Body of pancreas (tissue), 4 donors: ENCODE data around the gene TINAGL1. TPM values are rescaled to one million over a fixed set of nuclear protein-coding genes. Genes with fewer than 3 reads are reported as not detected.

ENCODE experiments used
- ATAC-seq: fragments of 150-250 bp; one replicate; pipeline ENCODE4 v1.9.1; 2016
- DNase-seq, 4 donors: peaks; one replicate each; pipeline ENCODE4 v3.0.0-alpha.2; 2019
- H3K27ac ChIP-seq, 4 donors: fragments of 200-600 bp; sonication (generic); 1 replicate in 3 of 4; 2 replicates in 1 of 4; pipeline versions ENCODE4 v1.5.1 to v1.6.1; 2016 to 2019; ENCODE audit warnings: mild to moderate bottlenecking in 1 of 4, mixed read lengths in 1 of 4, moderate library complexity in 1 of 4
- H3K27me3 ChIP-seq, 2 donors: fragments of 200-600 bp; sonication (generic); one replicate each; pipeline ENCODE4 v1.6.0; 2016; ENCODE audit warnings: mild to moderate bottlenecking in 1 of 2
- H3K36me3 ChIP-seq, 2 donors: fragments of 200-600 bp; sonication (generic); replicated peaks in 1 of 2; 2 replicates each; pipeline ENCODE4 v1.5.1; 2016; ENCODE audit warnings: low read depth in 2 of 2; ENCODE audit not compliant: insufficient read depth in 1 of 2
- H3K4me1 ChIP-seq: fragments of 200-600 bp; sonication (generic); one replicate; pipeline ENCODE4 v1.6.0; 2016
- H3K4me3 ChIP-seq, 2 donors: fragments of 200-600 bp; sonication (generic); 1 replicate in 1 of 2; 2 replicates in 1 of 2; pipeline ENCODE4 v1.5.1; 2016 to 2019
- H3K9me3 ChIP-seq, 3 donors: fragments of 200-600 bp; sonication (generic); 1 replicate in 2 of 3; 2 replicates in 1 of 3; pipeline ENCODE4 v1.5.1; 2016
- CTCF ChIP-seq, 7 experiments: fragments of 450-650 bp in 4 of 7; fragments of 200-600 bp in 3 of 7; sonication (generic) in 3 of 7; IDR thresholded peaks; one replicate each; pipeline ENCODE4 v1.5.1; 2016 to 2019; ENCODE audit warnings: antibody characterized with exemption in 7 of 7
- POLR2A ChIP-seq, 3 donors: fragments of 450-650 bp; IDR thresholded peaks; one replicate each; pipeline ENCODE4 v1.6.1; 2016; ENCODE audit warnings: antibody characterized with exemption in 3 of 3, mild to moderate bottlenecking in 2 of 3
- WGBS, 2 donors: methylation state at CpG; one replicate each; pipeline ENCODE4 v1.1.5; 2017; 5-methylcytosine and 5-hydroxymethylcytosine counted together
- intact Hi-C: fragments of 100-400 bp; cut with DNase I; formaldehyde crosslinking; loops from one replicate; pipeline ENCODE4 v1.15.1; 2023
- total RNA-seq, 2 donors: library from RNA; depleted of rRNA; stranded (reverse); fragments of >200 nt; gene quantifications; one replicate each; pipeline ENCODE4 v1.1.0, GENCODE V29; 2016

The TINAGL1 gene
- total RNA-seq, 2 donors from 2014 or later = 47.2 to 148 TPM

DNA sequence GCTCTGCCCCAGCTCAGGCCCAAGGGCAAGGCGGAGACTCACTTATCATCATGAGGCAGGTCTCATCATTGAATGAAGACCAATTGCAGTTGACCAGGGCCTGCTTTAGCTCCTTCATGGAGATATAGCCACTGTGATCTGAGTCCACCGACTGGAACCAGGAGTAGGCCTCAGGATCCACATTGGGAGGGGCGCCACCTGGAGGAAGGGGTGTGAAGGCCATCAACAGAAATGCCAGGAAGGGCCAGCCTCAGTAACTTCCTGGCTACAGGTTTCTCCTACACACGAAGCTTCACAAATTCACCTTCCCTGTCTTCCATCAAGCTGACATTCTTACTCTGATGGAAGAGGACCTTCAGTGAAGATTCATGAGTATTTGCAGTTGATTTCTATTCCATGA lies 56.8 kb downstream of the TINAGL1 start:
- TF ChIP-seq CTCF (IDR thresholded peaks at IDR 0.05) = peak in 5 of 7 experiments; percentile 18 to 41 (median 28)
- TF ChIP-seq POLR2A (IDR thresholded peaks at IDR 0.05) = no peak
- H3K4me3 ChIP-seq = no peak overlapping the region
- peaks cover 7% of the 10 kb centered on the region for H3K4me1 ChIP-seq
- H3K27ac ChIP-seq = no peak overlapping the region
- peaks cover 0 to 22% of the 10 kb centered on the region in 2 donors for H3K36me3 ChIP-seq
- ATAC-seq (peak; percentile 28), DNase-seq (peak in 2 of 4 donors; percentile 45 to 59)
- no peaks in the 10 kb centered on the region for H3K9me3 ChIP-seq
- intact Hi-C loops = no loop called here
- H3K27me3 ChIP-seq = no peaks in the 10 kb centered on the region
- WGBS, 2 donors = 53 to 64% methylated on average over 3 to 4 of the region's 4 CpGs

Other genes starting within 250 kb of the TINAGL1 start
- 1 to 10 TPM in 1 of 2 donors, not detected in 1; 1.0 TPM for gene FABP3, start 203.4 kb upstream of the TINAGL1 start, total RNA-seq
- gene SERINC2, start 163.3 kb upstream of the TINAGL1 start, total RNA-seq = 10 to 100 TPM; 14.5 to 41.2 TPM
- gene HCRTR1, start 41.2 kb downstream of the TINAGL1 start, total RNA-seq = not detected
- gene PEF1, start 68.4 kb downstream of the TINAGL1 start, total RNA-seq = 10 to 100 TPM; 23.6 to 24.1 TPM
- 10 to 100 TPM; 10.1 to 15.8 TPM for gene COL16A1, start 127.5 kb downstream of the TINAGL1 start, total RNA-seq
- gene ADGRB2, start 187.8 kb downstream of the TINAGL1 start, total RNA-seq = 1 to 10 TPM in 1 of 2 donors, under 1 TPM in 1; 0.26 to 3.0 TPM
- gene SPOCD1, start 239.5 kb downstream of the TINAGL1 start, total RNA-seq = under 1 TPM in 1 of 2 donors, not detected in 1; 0.26 TPM